Keratinocyte (primary cell): Measurements from ENCODE around the gene GLE1. TPM values are rescaled to one million over a fixed set of nuclear protein-coding genes. Genes with fewer than 3 reads are reported as not detected.

Experiments used
- DNase-seq: peaks from one replicate; pipeline ENCODE4 v3.0.0-alpha.2; 2011; ENCODE audit warnings: low read depth, missing footprints, low spot score
- FAIRE-seq: peaks from 2 replicates; lab custom pipeline; 2011; peaks lifted over from hg19 to GRCh38; lab: Jason Lieb, UNC
- H2AFZ ChIP-seq: 2 replicates; pipeline ENCODE4 v1.6.0; 2012; ENCODE audit warnings: low read length, control low read depth, inconsistent platforms; ENCODE audit not compliant: control insufficient read depth
- H3K27ac ChIP-seq: 2 replicates; pipeline ENCODE4 v1.5.1; 2011; ENCODE audit warnings: low read length; ENCODE audit not compliant: control insufficient read depth, insufficient read depth
- H3K27me3 ChIP-seq: 3 replicates; pipeline ENCODE4 v1.6.0; 2011; ENCODE audit warnings: low read length; ENCODE audit not compliant: control insufficient read depth, insufficient read depth; ENCODE audit errors: extremely low read depth
- H3K36me3 ChIP-seq, 2 experiments: 2 replicates in 1 of 2; 3 replicates in 1 of 2; pipeline ENCODE4 v1.5.1; 2011; ENCODE audit warnings: low read length in 2 of 2, mild to moderate bottlenecking in 1 of 2; ENCODE audit not compliant: control insufficient read depth in 2 of 2, insufficient read depth in 2 of 2; ENCODE audit errors: extremely low read depth in 1 of 2
- H3K4me1 ChIP-seq: 3 replicates; pipeline ENCODE4 v1.5.1; 2011; ENCODE audit warnings: low read length; ENCODE audit not compliant: control insufficient read depth, insufficient read depth; ENCODE audit errors: extremely low read depth
- H3K4me2 ChIP-seq: 3 replicates; pipeline ENCODE4 v1.6.0; 2011; ENCODE audit warnings: low read depth, low read length; ENCODE audit not compliant: control insufficient read depth, insufficient read depth; ENCODE audit errors: extremely low read depth
- H3K4me3 ChIP-seq, 3 experiments: fragments of 200-600 bp in 1 of 3; sonication (generic) in 1 of 3; 2 replicates in 2 of 3; 3 replicates in 1 of 3; pipeline ENCODE4 v1.5.1; 2011 to 2016; ENCODE audit warnings: low read length in 3 of 3, mild to moderate bottlenecking in 3 of 3, control low read depth in 2 of 3, inconsistent platforms in 1 of 3, low read depth in 1 of 3, mixed read lengths in 1 of 3, mixed run types in 1 of 3, moderate library complexity in 1 of 3; ENCODE audit not compliant: control insufficient read depth in 2 of 3, insufficient read depth in 2 of 3; ENCODE audit errors: extremely low read depth in 1 of 3
- H3K79me2 ChIP-seq: 2 replicates; pipeline ENCODE4 v1.6.0; 2012; ENCODE audit warnings: low read length; ENCODE audit not compliant: control insufficient read depth, insufficient read depth
- H3K9ac ChIP-seq: 3 replicates; pipeline ENCODE4 v1.6.0; 2011; ENCODE audit warnings: low read length; ENCODE audit not compliant: control insufficient read depth, insufficient read depth; ENCODE audit errors: extremely low read depth
- H3K9me1 ChIP-seq: 3 replicates; pipeline ENCODE4 v1.6.0; 2011; ENCODE audit warnings: low read length; ENCODE audit not compliant: control insufficient read depth, insufficient read depth; ENCODE audit errors: extremely low read depth
- H3K9me3 ChIP-seq: 2 replicates; pipeline ENCODE4 v1.5.1; 2012; ENCODE audit warnings: low read depth, low read length; ENCODE audit not compliant: control insufficient read depth
- H4K20me1 ChIP-seq: 3 replicates; pipeline ENCODE4 v1.6.0; 2011; ENCODE audit warnings: low read length; ENCODE audit not compliant: control insufficient read depth, insufficient read depth; ENCODE audit errors: extremely low read depth
- EZH2 ChIP-seq: IDR thresholded peaks from one replicate; pipeline ENCODE4 v1.6.1; 2012; ENCODE audit warnings: inconsistent platforms, mild to moderate bottlenecking, low read length, moderate library complexity
- dilution Hi-C: fragments of 300-500 bp; cut with MboI; formaldehyde crosslinking; loops from one replicate; pipeline ENCODE4 v1.7.0; 2020; ENCODE audit warnings: low sequenced_read_pairs; ENCODE audit not compliant: extremely low pct_ligation_motif_present
- polyA plus RNA-seq, 5 experiments: library from polyadenylated mRNA; depleted of rRNA in 3 of 5; stranded (reverse) in 3 of 5; stranded (forward) in 1 of 5; unstranded in 1 of 5; fragments of >200 nt; gene quantifications; 1 replicate in 1 of 5; 2 replicates in 3 of 5; 3 replicates in 1 of 5; pipeline versions ENCODE4 v1.2.1 to v1.2.3, GENCODE V29; 2011 to 2012; ENCODE audit warnings: missing spikeins in 2 of 5, low read depth in 1 of 5, low replicate concordance in 1 of 5
- TF ChIP-seq, protein P1 (sequence below), 3 experiments: IDR thresholded peaks in 1 of 3; conservative IDR thresholded peaks in 1 of 3; optimal IDR thresholded peaks in 1 of 3; 2 replicates in 2 of 3; 3 replicates in 1 of 3; pipeline versions ENCODE3 to v1.5.1; 2011; ENCODE audit warnings: low read length in 3 of 3, mild to moderate bottlenecking in 3 of 3, moderate library complexity in 2 of 3, control low read depth in 1 of 3, inconsistent platforms in 1 of 3; ENCODE audit not compliant: insufficient read depth in 2 of 3; ENCODE audit errors: extremely low read depth in 1 of 3

The GLE1 gene
- polyA plus RNA-seq, 1 donor (not counting 4 experiments of a cell fraction or from before 2014, with no cell fraction given): 28.3 TPM

DNA sequence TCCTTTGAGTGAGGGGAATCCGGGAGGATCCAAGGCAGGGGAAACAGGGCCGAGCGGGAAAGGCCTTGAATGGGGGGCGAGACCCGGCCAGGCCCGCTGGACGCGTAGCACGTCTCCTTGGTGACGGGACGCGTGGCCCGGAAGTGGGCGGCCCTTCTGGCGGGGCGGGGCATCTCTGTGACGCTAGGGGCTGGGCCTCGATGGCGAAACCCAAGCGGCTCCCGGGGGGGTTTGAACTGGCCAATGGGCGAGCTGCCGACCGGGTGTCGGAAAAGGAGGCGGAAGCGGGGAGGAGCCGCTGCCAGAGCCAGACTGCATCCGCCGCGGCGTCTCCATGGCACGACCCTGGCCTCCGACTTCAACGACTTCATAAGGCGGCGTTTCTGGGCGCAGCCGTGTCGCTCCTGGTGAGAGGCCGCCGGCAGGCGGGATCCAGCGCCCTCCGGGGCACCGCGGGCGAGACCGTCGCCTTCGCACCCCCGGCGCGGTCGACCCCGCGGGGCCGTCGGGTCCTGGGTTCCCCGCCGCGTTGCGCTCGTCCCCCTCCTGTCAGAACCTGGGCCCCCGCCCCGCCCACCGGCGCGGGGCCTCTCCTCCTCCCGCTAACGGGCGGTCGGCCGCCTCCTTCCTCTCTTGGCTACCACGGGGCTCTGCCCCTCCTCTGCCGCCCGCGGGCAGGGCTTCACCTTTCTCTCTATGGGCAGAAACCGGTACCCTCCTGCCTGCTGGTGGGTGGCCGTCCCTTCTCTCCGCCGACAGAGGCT lies 48.5 kb upstream of the GLE1 start, which contains the start of gene ODF2:
Gene ODF2 (plus strand): TSS at position 158 of the 764 bp plus-strand sequence. CDS start 86 bp downstream, at position 244.
- no peak for FAIRE-seq
- Histone ChIP-seq H3K79me2 (peaks cover 10% of the 10 kb centered on the region), H3K36me3 (peaks cover 9 to 21% of the 10 kb centered on the region in 2 experiments), H3K27me3 (no peaks in the 10 kb centered on the region), H3K9me1 (no peaks in the 10 kb centered on the region), H3K4me2 (peak within 1 kb of the TSS; percentile 97), H3K4me3 (peak within 1 kb of the TSS; percentile 75 to 97 (median 92)), H4K20me1 (no peaks in the 10 kb centered on the region), H2AFZ (peak within 1 kb of the TSS; percentile 96), H3K4me1 (peaks cover 10% of the 10 kb centered on the region), H3K27ac (peak within 1 kb of the TSS; percentile 63), H3K9me3 (no peaks in the 10 kb centered on the region), H3K9ac (peak within 1 kb of the TSS; percentile 73)
- DNase-seq: peak; percentile 60
- TF ChIP-seq, protein P1, sequence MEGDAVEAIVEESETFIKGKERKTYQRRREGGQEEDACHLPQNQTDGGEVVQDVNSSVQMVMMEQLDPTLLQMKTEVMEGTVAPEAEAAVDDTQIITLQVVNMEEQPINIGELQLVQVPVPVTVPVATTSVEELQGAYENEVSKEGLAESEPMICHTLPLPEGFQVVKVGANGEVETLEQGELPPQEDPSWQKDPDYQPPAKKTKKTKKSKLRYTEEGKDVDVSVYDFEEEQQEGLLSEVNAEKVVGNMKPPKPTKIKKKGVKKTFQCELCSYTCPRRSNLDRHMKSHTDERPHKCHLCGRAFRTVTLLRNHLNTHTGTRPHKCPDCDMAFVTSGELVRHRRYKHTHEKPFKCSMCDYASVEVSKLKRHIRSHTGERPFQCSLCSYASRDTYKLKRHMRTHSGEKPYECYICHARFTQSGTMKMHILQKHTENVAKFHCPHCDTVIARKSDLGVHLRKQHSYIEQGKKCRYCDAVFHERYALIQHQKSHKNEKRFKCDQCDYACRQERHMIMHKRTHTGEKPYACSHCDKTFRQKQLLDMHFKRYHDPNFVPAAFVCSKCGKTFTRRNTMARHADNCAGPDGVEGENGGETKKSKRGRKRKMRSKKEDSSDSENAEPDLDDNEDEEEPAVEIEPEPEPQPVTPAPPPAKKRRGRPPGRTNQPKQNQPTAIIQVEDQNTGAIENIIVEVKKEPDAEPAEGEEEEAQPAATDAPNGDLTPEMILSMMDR (optimal IDR thresholded peaks at IDR 0.05 in 1 of 3, IDR thresholded peaks at IDR 0.05 in 1 of 3, conservative IDR thresholded peaks at IDR 0.05 in 1 of 3; ENCODE audit: extremely low read depth in 1 of 3, insufficient read depth in 2 of 3, low read length in 3 of 3): no peak
- TF ChIP-seq EZH2: no peak
- dilution Hi-C loops: no loop called here

DNA sequence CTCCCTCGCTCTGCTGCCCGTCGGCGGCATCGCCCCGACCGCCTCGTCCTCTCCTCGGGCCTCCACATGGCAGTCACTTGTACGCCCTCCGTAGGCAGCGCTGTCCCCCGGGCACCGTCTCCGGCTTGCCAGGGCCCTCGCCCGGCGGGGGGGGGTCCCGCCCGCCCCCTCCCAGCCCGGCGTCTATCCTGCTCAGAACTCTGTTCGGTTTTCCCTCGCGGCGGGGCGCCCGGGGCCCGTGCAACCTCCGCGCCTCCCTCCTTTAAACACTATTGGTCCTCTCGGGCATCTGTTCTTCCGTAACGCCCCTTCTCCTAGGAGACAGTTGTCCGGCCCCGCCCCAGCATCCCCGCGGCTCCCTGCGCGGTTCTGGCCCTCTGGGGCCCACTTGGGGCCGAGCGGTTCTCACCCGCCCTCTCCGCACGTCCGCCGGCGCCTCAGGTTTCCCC lies 47.9 kb upstream of the GLE1 start:
- H3K79me2 ChIP-seq: peaks cover 10% of the 10 kb centered on the region
- peak overlapping the region; percentile 73 for H3K9ac ChIP-seq
- H3K9me1 ChIP-seq: no peaks in the 10 kb centered on the region
- H4K20me1 ChIP-seq: no peaks in the 10 kb centered on the region
- H3K36me3 ChIP-seq: peaks cover 9 to 24% of the 10 kb centered on the region in 2 experiments
- dilution Hi-C loops: no loop called here
- H3K4me3 ChIP-seq: peak overlapping the region; percentile 75 to 97 (median 92)
- peaks cover 10% of the 10 kb centered on the region for H3K4me1 ChIP-seq
- no peaks in the 10 kb centered on the region for H3K27me3 ChIP-seq
- TF ChIP-seq, protein P1 (optimal IDR thresholded peaks at IDR 0.05 in 1 of 3, IDR thresholded peaks at IDR 0.05 in 1 of 3, conservative IDR thresholded peaks at IDR 0.05 in 1 of 3; ENCODE audit: extremely low read depth in 1 of 3, insufficient read depth in 2 of 3, low read length in 3 of 3): no peak
- no peak for TF ChIP-seq EZH2
- DNase-seq (no peak), FAIRE-seq (no peak)
- H2AFZ ChIP-seq: peak overlapping the region; percentile 83
- peak overlapping the region; percentile 97 for H3K4me2 ChIP-seq
- no peaks in the 10 kb centered on the region for H3K9me3 ChIP-seq
- H3K27ac ChIP-seq: peak overlapping the region; percentile 49
